SK-N-SH (cell line): ENCODE results near the gene SMIM10L2A. TPM values are rescaled to one million over a fixed set of nuclear protein-coding genes. Genes with fewer than 3 reads are reported as not detected.

Experiments used
- CTCF ChIA-PET: fragments of 300-600, 350-600 bp; formaldehyde crosslinking; extraction: SDS; loops from one replicate; lab custom pipeline; 2021; lab: Yijun Ruan, JAX
- POLR2A ChIA-PET: fragments of 350-600 bp; sonication (Branson Sonifier 250); formaldehyde crosslinking; extraction: SDS; loops from one replicate; lab custom pipeline; 2020; ENCODE audit warnings: antibody characterized with exemption, inconsistent platforms; lab: Yijun Ruan, JAX
- DNase-seq: peaks from one replicate; pipeline ENCODE4 v3.0.0; 2012
- H2AFZ ChIP-seq: fragments of 200-600 bp; sonication (generic); 2 replicates; pipeline ENCODE4 v1.8.1; 2016; ENCODE audit warnings: antibody characterized with exemption, mild to moderate bottlenecking, low read depth
- H3F3A ChIP-seq: fragments of 200-600 bp; sonication (generic); replicated peaks from 2 replicates; pipeline ENCODE3; 2016; ENCODE audit warnings: antibody characterized with exemption, mild to moderate bottlenecking; ENCODE audit not compliant: insufficient read depth
- H3K27ac ChIP-seq, 2 experiments: fragments of 200-500 bp in 1 of 2; fragments of 200-600 bp in 1 of 2; sonication (Bioruptor generic) in 1 of 2; sonication (generic), shearing (Covaris generic) in 1 of 2; 2 replicates each; pipeline versions ENCODE4 v1.5.1 to v1.6.1; 2014 to 2016; ENCODE audit warnings: low read depth in 2 of 2, inconsistent platforms in 1 of 2, low read length in 1 of 2, mild to moderate bottlenecking in 1 of 2, mixed read lengths in 1 of 2
- H3K27me3 ChIP-seq: fragments of 200-600 bp; sonication (generic), shearing (Covaris generic); 2 replicates; pipeline ENCODE4 v1.6.1; 2016; ENCODE audit warnings: mixed run types; ENCODE audit not compliant: insufficient read depth
- H3K36me3 ChIP-seq, 2 experiments: fragments of 200-500 bp in 1 of 2; fragments of 200-600 bp in 1 of 2; sonication (Bioruptor generic) in 1 of 2; sonication (generic) in 1 of 2; replicated peaks in 1 of 2; 2 replicates each; pipeline versions ENCODE3 to v1.5.1; 2014 to 2016; ENCODE audit warnings: low read length in 1 of 2, mild to moderate bottlenecking in 1 of 2; ENCODE audit not compliant: insufficient read depth in 2 of 2, control insufficient read depth in 1 of 2
- H3K4me1 ChIP-seq, 2 experiments: fragments of 200-500 bp in 1 of 2; fragments of 200-600 bp in 1 of 2; sonication (Bioruptor generic) in 1 of 2; sonication (generic), shearing (Covaris generic) in 1 of 2; 2 replicates each; pipeline versions ENCODE4 v1.5.1 to v1.6.1; 2014 to 2016; ENCODE audit warnings: low read depth in 1 of 2, low read length in 1 of 2, mixed run types in 1 of 2; ENCODE audit not compliant: insufficient read depth in 2 of 2, control insufficient read depth in 1 of 2
- H3K4me2 ChIP-seq: fragments of 200-600 bp; sonication (generic), shearing (Covaris generic); 2 replicates; pipeline ENCODE4 v1.6.1; 2017; ENCODE audit warnings: mixed run types
- H3K4me3 ChIP-seq, 2 experiments: fragments of 200-500 bp in 1 of 2; fragments of 200-600 bp in 1 of 2; sonication (Bioruptor generic) in 1 of 2; sonication (generic), shearing (Covaris generic) in 1 of 2; 2 replicates each; pipeline versions ENCODE4 v1.5.1 to v1.8.1; 2014 to 2016; ENCODE audit warnings: low read depth in 2 of 2, inconsistent platforms in 1 of 2, low read length in 1 of 2, mild to moderate bottlenecking in 1 of 2, mixed read lengths in 1 of 2, moderate library complexity in 1 of 2
- H3K79me2 ChIP-seq: fragments of 200-600 bp; sonication (generic); 2 replicates; pipeline ENCODE4 v1.8.1; 2017; ENCODE audit warnings: mild to moderate bottlenecking; ENCODE audit not compliant: insufficient read depth
- H3K9ac ChIP-seq: fragments of 200-600 bp; sonication (generic); 2 replicates; pipeline ENCODE4 v1.6.1; 2017; ENCODE audit warnings: mixed run types
- H3K9me2 ChIP-seq: fragments of 200-600 bp; sonication (generic); 2 replicates; pipeline ENCODE4 v1.6.1; 2017; ENCODE audit warnings: mixed run types
- H3K9me3 ChIP-seq: fragments of 200-600 bp; sonication (generic); 2 replicates; pipeline ENCODE4 v1.6.1; 2017; ENCODE audit warnings: mixed run types, mild to moderate bottlenecking, moderate library complexity
- H4K20me1 ChIP-seq: fragments of 200-600 bp; sonication (generic); 2 replicates; pipeline ENCODE4 v1.6.1; 2017; ENCODE audit warnings: mild to moderate bottlenecking, mixed run types; ENCODE audit not compliant: insufficient read depth
- CTCF ChIP-seq: fragments of 200-600 bp; sonication (generic); IDR thresholded peaks from 2 replicates; pipeline ENCODE4 v1.6.1; 2017; ENCODE audit warnings: antibody characterized with exemption, mild to moderate bottlenecking, moderate library complexity
- FOXM1 ChIP-seq: IDR thresholded peaks from 2 replicates; pipeline ENCODE4 v1.4.0; 2012; ENCODE audit warnings: low read depth, mild to moderate bottlenecking
- MAX ChIP-seq: IDR thresholded peaks from 2 replicates; pipeline ENCODE4 v1.4.0; 2012; ENCODE audit warnings: low read depth
- MXI1 ChIP-seq: IDR thresholded peaks from 2 replicates; pipeline ENCODE4 v1.6.1; 2012; ENCODE audit warnings: mild to moderate bottlenecking, low read depth, low read length, improper control_type of control experiment
- RAD21 ChIP-seq: IDR thresholded peaks from 2 replicates; pipeline ENCODE4 v1.6.1; 2012; ENCODE audit warnings: mild to moderate bottlenecking, low read length
- SMC3 ChIP-seq: IDR thresholded peaks from 2 replicates; pipeline ENCODE4 v1.6.1; 2012; ENCODE audit warnings: low read depth, low read length, improper control_type of control experiment
- TAF1 ChIP-seq: IDR thresholded peaks from 2 replicates; pipeline ENCODE4 v1.6.1; 2012; ENCODE audit warnings: low read depth, mild to moderate bottlenecking, low read length, moderate library complexity, borderline replicate concordance
- TEAD4 ChIP-seq: IDR thresholded peaks from 2 replicates; pipeline ENCODE4 v1.4.0; 2012; ENCODE audit warnings: mild to moderate bottlenecking, borderline replicate concordance; ENCODE audit not compliant: insufficient read depth
- WGBS: methylation state at CpG from one replicate; pipeline ENCODE4 v1.1.6; 2017; ENCODE audit warnings: low lambda C conversion rate; 5-methylcytosine and 5-hydroxymethylcytosine counted together
- polyA plus RNA-seq, 3 experiments: library from polyadenylated mRNA; depleted of rRNA; stranded (reverse); fragments of >200 nt; gene quantifications; 2 replicates each; pipeline ENCODE4 v1.2.3, GENCODE V29; 2012
- small RNA-seq, 7 experiments: library from RNA; depleted of rRNA; stranded (forward); fragments of <200 nt; gene quantifications; one replicate each; pipeline ENCODE3, GENCODE V24; 2012
- TF ChIP-seq, protein P1 (sequence below): IDR thresholded peaks from 2 replicates; pipeline ENCODE4 v1.6.1; 2012; ENCODE audit warnings: mild to moderate bottlenecking, low read depth, low read length, moderate library complexity

The SMIM10L2A gene
- polyA plus RNA-seq, 1 of the 3 experiments (the other 2 are of a cell fraction) = 0.15 TPM

- H3K9me3 ChIP-seq = no peaks in the 10 kb centered on the region
- CTCF ChIA-PET = no interaction called here
Observed at GRCh38 chrX:135477576-135477975, 55.8 kb downstream of the SMIM10L2A start.

More at GRCh38 chrX:135477576-135477975, 55.8 kb downstream of the SMIM10L2A start:
- no peaks in the 10 kb centered on the region for H3K9me2 ChIP-seq
- no peaks in the 10 kb centered on the region for H3K79me2 ChIP-seq
- TF ChIP-seq SMC3 (peak; percentile 69), TAF1 (no peak), TEAD4 (no peak), MXI1 (no peak), MAX (no peak), RAD21 (peak; percentile 73), CTCF (peak; percentile 58), FOXM1 (no peak)
- TF ChIP-seq, protein P1, sequence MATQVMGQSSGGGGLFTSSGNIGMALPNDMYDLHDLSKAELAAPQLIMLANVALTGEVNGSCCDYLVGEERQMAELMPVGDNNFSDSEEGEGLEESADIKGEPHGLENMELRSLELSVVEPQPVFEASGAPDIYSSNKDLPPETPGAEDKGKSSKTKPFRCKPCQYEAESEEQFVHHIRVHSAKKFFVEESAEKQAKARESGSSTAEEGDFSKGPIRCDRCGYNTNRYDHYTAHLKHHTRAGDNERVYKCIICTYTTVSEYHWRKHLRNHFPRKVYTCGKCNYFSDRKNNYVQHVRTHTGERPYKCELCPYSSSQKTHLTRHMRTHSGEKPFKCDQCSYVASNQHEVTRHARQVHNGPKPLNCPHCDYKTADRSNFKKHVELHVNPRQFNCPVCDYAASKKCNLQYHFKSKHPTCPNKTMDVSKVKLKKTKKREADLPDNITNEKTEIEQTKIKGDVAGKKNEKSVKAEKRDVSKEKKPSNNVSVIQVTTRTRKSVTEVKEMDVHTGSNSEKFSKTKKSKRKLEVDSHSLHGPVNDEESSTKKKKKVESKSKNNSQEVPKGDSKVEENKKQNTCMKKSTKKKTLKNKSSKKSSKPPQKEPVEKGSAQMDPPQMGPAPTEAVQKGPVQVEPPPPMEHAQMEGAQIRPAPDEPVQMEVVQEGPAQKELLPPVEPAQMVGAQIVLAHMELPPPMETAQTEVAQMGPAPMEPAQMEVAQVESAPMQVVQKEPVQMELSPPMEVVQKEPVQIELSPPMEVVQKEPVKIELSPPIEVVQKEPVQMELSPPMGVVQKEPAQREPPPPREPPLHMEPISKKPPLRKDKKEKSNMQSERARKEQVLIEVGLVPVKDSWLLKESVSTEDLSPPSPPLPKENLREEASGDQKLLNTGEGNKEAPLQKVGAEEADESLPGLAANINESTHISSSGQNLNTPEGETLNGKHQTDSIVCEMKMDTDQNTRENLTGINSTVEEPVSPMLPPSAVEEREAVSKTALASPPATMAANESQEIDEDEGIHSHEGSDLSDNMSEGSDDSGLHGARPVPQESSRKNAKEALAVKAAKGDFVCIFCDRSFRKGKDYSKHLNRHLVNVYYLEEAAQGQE = peak; percentile 91
- DNase-seq = peak; percentile 20
- no peak overlapping the region for H3K4me2 ChIP-seq
- no peak overlapping the region for H3K27ac ChIP-seq
- H3K4me1 ChIP-seq = no peaks in the 10 kb centered on the region
- H3K27me3 ChIP-seq = no peaks in the 10 kb centered on the region
- no peak overlapping the region for H3K9ac ChIP-seq
- H3F3A ChIP-seq = no peaks in the 10 kb centered on the region
- no peak overlapping the region for H2AFZ ChIP-seq
- H4K20me1 ChIP-seq = no peaks in the 10 kb centered on the region
- POLR2A ChIA-PET = no interaction called here
- WGBS = 3% methylated on average over 3 of the region's 3 CpGs
- H3K36me3 ChIP-seq = no peaks in the 10 kb centered on the region
- H3K4me3 ChIP-seq = no peak overlapping the region

Small RNA genes lying within 50 kb of the gene (small RNA-seq; reads per million reads assigned to genes)
- 0 to 0.10 (median 0) reads per million in 7 experiments for gene RNA5SP515

Other genes starting within 250 kb of the SMIM10L2A start
- not detected in 2 replicates for gene ETDA, start 169.9 kb upstream of the SMIM10L2A start, polyA plus RNA-seq (2012; rRNA removed)
- not detected in 2 replicates for gene ETDC, start 112.5 kb upstream of the SMIM10L2A start, polyA plus RNA-seq (2012; rRNA removed)
- gene ZNF75D, start 77.8 kb upstream of the SMIM10L2A start, polyA plus RNA-seq (2012; rRNA removed) = 3.5 and 4.6 TPM in 2 replicates
- gene ZNF449, start 77.1 kb upstream of the SMIM10L2A start, polyA plus RNA-seq (2012; rRNA removed) = 2.2 and 4.4 TPM in 2 replicates
- 2.0 and 2.9 TPM in 2 replicates for gene INTS6L, start 98.7 kb downstream of the SMIM10L2A start, polyA plus RNA-seq (2012; rRNA removed)